Fibroblast of mammary gland (primary cell): Measurements from ENCODE around the gene KLF7.

Experiments
- DNase-seq: peaks from one replicate; pipeline ENCODE4 v3.0.0-alpha.2; 2010; ENCODE audit warnings: low read depth
- H3K4me3 ChIP-seq: 2 replicates; pipeline ENCODE4 v1.5.1; 2011; ENCODE audit warnings: low read depth, mild to moderate bottlenecking, low read length, moderate library complexity; ENCODE audit not compliant: control insufficient read depth
- TF ChIP-seq, protein P1 (sequence below): conservative IDR thresholded peaks from 2 replicates; pipeline ENCODE4 v1.5.1; 2011; ENCODE audit warnings: low read depth, low read length, inconsistent platforms; ENCODE audit not compliant: control insufficient read depth, insufficient read depth

The KLF7 gene

GRCh38 chr2:207112383-207112782 is 53.4 kb downstream of the KLF7 start:
- TF ChIP-seq, protein P1, sequence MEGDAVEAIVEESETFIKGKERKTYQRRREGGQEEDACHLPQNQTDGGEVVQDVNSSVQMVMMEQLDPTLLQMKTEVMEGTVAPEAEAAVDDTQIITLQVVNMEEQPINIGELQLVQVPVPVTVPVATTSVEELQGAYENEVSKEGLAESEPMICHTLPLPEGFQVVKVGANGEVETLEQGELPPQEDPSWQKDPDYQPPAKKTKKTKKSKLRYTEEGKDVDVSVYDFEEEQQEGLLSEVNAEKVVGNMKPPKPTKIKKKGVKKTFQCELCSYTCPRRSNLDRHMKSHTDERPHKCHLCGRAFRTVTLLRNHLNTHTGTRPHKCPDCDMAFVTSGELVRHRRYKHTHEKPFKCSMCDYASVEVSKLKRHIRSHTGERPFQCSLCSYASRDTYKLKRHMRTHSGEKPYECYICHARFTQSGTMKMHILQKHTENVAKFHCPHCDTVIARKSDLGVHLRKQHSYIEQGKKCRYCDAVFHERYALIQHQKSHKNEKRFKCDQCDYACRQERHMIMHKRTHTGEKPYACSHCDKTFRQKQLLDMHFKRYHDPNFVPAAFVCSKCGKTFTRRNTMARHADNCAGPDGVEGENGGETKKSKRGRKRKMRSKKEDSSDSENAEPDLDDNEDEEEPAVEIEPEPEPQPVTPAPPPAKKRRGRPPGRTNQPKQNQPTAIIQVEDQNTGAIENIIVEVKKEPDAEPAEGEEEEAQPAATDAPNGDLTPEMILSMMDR, result no peak
- DNase-seq, result no peak
- no peak overlapping the region for H3K4me3 ChIP-seq

DNA sequence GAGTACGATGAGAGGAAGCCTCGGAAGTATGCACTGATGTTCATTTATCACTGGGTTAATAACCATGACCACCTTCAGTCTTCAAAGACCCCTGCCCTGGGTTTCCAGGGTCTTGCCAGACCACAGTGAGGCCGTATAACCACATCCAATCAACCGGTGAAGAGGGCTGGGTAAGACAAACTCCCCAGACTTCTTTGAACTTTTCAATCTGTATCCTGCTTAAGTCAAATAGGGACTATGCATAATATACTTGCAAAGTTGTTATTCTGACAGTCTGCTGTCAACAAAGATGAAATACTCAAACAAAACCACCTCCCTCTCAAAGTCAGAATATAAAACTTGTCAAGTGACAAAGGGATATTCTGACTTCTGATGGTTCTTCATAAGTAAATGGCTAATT is 54.0 kb downstream of the KLF7 start:
- no peak overlapping the region for H3K4me3 ChIP-seq
- TF ChIP-seq, protein P1, result no peak
- DNase-seq, result no peak

GRCh38 chr2:207110715-207111114 is 55.0 kb downstream of the KLF7 start:
- no peak for DNase-seq
- TF ChIP-seq, protein P1, result no peak
- H3K4me3 ChIP-seq, result no peak overlapping the region

DNA sequence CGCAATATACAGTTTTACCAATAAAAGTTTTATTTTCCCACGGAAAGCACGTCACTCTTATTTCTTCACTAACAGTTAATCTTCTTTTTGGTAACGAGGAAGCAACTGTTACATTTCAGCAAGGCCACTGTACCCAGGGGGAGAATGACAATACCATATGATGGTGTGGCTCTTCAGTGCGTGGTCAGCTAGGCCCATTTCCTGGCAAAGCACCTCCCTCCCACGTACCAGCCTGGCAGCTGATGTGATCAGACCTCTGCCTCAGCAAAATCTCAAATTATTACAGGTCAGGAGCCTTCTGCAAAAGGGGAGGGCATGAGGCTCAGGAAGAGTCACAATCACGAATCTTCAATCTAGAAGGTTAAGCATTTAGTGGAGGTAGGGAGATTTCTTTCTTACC is 55.4 kb downstream of the KLF7 start:
- TF ChIP-seq, protein P1, result no peak
- no peak overlapping the region for H3K4me3 ChIP-seq
- no peak for DNase-seq

DNA sequence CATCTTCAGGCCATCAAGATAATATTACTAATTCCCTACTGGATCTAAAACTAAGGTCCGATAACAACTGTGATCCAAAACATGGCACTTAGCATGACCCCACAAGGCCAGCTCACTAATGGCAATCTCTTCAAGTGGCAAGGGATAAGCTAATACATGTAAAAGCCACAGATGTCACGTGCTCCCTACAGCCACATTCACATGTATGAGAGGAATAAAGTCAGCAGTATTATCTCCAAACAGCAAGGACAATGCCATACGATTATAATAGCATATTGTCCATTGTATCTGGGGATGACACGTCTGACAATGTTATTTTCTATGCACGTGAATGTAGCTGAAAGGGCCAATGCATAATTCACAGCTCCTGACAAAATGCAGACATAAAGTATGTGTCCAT is 56.0 kb downstream of the KLF7 start:
- TF ChIP-seq, protein P1, result no peak
- H3K4me3 ChIP-seq, result no peak overlapping the region
- DNase-seq, result no peak

- TF ChIP-seq, protein P1, result no peak
- H3K4me3 ChIP-seq, result no peak overlapping the region
These were observed 57.3 kb downstream of the KLF7 start for GRCh38 chr2:207108440-207108839.

DNA sequence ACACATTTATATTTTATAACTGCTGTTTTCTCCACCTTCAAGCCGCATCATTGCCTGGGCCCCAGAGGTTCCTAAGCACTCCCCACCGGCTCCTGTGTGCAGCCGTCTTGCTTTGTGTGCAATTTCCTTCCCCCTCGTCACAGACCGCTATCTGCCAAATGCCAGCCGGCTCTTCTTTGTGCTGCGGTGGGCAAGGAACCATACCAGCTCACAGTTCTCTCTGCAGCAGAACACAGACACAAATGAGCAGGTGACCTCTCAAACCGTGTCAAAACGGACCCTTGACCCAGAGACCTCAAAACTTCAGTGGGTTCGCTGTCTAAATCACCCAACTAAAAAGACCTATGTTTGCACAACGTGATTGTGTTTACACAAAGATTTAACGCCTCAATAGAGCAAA is 58.2 kb downstream of the KLF7 start:
- no peak for DNase-seq
- TF ChIP-seq, protein P1, result no peak
- H3K4me3 ChIP-seq, result no peak overlapping the region

More at GRCh38 chr2:207108440-207108839, 57.3 kb downstream of the KLF7 start:
- DNase-seq, result no peak
